VCaP (cell line): ENCODE results near the gene MAP9.

Source experiments
- H3K27ac ChIP-seq: fragments of 450-650 bp; 2 replicates; pipeline ENCODE4 v1.5.1; 2017
- CTCF ChIP-seq: fragments of 450-650 bp; conservative IDR thresholded peaks from 2 replicates; pipeline ENCODE4 v1.5.1; 2017; ENCODE audit warnings: mild to moderate bottlenecking, moderate library complexity

Gene MAP9

GRCh38 chr4:155391932-155392331, 15.2 kb upstream of the MAP9 start:
- H3K27ac ChIP-seq = no peak overlapping the region
- TF ChIP-seq CTCF = no peak

GRCh38 chr4:155388162-155388561, 11.4 kb upstream of the MAP9 start:
- H3K27ac ChIP-seq = no peak overlapping the region
- no peak for TF ChIP-seq CTCF

- TF ChIP-seq CTCF = no peak
- H3K27ac ChIP-seq = peak overlapping the region; percentile 30; the same call in 1 of the 2 replicates
These were observed 6.8 kb upstream of the MAP9 start for GRCh38 chr4:155383541-155383940.

GRCh38 chr4:155377276-155377675, 511 bp upstream of the MAP9 start:
- TF ChIP-seq CTCF = no peak
- peak overlapping the region; percentile 85 for H3K27ac ChIP-seq

- peak; percentile 79 for TF ChIP-seq CTCF
- H3K27ac ChIP-seq = no peak overlapping the region
These were observed 5.2 kb downstream of the MAP9 start for GRCh38 chr4:155371432-155372043.

GRCh38 chr4:155367608-155368007, 9.2 kb downstream of the MAP9 start:
- no peak for TF ChIP-seq CTCF
- no peak overlapping the region for H3K27ac ChIP-seq

GRCh38 chr4:155353923-155354540, 22.7 kb downstream of the MAP9 start:
- no peak overlapping the region for H3K27ac ChIP-seq
- TF ChIP-seq CTCF = peak; percentile 90
